ENCODE data around the gene ZNF746.

DNA sequence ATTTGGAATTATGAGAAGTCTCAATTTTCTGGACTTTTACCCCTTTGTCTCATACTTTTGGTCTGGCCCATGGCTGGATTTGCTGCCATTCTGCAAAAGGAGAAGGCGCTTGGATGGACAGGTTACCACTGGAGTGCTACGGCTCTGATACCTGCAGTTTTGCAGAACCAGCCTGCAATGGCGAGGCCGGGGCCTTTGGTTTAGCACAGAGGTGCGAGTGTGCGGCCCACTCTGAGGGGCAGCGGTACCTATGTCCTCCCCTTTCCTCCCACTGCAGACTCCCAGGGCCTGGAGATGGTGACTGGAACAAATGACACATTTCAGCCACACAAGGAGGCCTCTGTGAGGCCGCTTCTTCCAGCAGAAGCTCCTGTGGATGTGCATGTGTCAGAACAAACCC, 48.6 kb downstream of the ZNF746 start:
- TF ChIP-seq EZH2 (IDR thresholded peaks at IDR 0.05) (no peak), POLR2AphosphoS5 (IDR thresholded peaks at IDR 0.05; ENCODE audit: borderline replicate concordance, low read depth, low read length) (no peak)
